GM12875 (cell line): ENCODE measurements around the gene TSSC4.

ENCODE experiments used
- H3K4me3 ChIP-seq: one replicate; pipeline ENCODE4 v1.5.1; 2011; ENCODE audit warnings: low read depth, low read length, control low read depth
- CTCF ChIP-seq: IDR thresholded peaks from 2 replicates; pipeline ENCODE4 v1.5.1; 2011; ENCODE audit warnings: low read depth, mild to moderate bottlenecking, control low read depth, inconsistent platforms, low read length, moderate library complexity, borderline replicate concordance; ENCODE audit not compliant: insufficient read depth

The TSSC4 gene

GRCh38 chr11:2388431-2389376 is 11.8 kb upstream of the TSSC4 start:
- TF ChIP-seq CTCF = 0 out of 2 replicates have a peak, but pooled peaks have one; percentile 18
- no peak overlapping the region for H3K4me3 ChIP-seq

GRCh38 chr11:2389377-2390026 is 11.0 kb upstream of the TSSC4 start:
- H3K4me3 ChIP-seq = no peak overlapping the region
- peak; percentile 22; the same call in 1 of the 2 replicates for TF ChIP-seq CTCF

DNA sequence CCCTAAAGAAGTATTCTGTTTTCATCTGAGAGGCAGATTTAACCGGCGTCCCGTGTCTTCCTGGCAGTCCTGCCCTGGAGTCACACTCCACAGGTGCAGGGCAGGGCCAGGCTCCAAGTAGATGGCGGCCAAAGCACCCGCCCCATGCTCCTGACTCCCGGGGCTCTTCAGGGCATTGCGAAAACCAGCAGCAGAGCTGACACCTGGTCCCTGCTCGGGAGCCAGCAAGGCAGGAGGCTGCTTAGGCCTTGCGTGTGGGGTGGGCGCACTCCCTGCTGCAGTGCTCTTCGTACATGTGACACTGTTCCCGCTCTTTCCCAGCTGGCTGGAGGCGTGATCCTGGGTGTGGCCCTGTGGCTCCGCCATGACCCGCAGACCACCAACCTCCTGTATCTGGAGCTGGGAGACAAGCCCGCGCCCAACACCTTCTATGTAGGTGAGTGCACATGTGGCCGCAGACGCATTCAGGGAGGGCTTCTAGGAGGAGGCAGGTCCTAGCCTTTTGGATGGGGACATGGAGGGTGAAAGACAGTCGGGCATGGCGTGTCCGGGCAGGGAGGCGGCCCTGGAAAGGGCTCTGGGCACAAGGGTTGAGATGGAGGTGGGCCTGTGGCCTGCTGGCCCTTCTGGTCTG is 10.3 kb upstream of the TSSC4 start:
- no peak for TF ChIP-seq CTCF
- H3K4me3 ChIP-seq = no peak overlapping the region

DNA sequence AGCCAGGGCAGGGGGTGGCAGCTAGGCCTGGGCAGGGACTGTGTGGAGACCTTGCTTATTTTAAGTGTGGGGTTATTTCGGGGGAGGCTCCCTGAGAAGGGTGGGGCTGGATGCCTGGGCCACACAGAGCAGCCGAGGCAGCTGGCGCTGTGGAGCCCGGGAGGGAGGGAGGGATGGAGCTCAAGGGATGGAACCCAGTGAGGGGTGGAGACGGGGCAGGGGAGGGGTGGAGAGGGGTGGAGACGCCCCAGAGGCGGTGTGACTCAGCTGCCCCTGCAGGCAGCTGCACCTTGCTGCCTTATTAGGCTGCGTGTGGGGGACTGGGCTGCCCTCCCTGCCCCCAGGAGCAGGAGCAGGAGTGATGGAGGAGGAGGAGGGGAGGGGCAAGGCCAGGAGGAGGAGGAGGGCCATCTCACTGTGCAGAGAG is 9.8 kb upstream of the TSSC4 start:
- no peak overlapping the region for H3K4me3 ChIP-seq
- no peak for TF ChIP-seq CTCF

DNA sequence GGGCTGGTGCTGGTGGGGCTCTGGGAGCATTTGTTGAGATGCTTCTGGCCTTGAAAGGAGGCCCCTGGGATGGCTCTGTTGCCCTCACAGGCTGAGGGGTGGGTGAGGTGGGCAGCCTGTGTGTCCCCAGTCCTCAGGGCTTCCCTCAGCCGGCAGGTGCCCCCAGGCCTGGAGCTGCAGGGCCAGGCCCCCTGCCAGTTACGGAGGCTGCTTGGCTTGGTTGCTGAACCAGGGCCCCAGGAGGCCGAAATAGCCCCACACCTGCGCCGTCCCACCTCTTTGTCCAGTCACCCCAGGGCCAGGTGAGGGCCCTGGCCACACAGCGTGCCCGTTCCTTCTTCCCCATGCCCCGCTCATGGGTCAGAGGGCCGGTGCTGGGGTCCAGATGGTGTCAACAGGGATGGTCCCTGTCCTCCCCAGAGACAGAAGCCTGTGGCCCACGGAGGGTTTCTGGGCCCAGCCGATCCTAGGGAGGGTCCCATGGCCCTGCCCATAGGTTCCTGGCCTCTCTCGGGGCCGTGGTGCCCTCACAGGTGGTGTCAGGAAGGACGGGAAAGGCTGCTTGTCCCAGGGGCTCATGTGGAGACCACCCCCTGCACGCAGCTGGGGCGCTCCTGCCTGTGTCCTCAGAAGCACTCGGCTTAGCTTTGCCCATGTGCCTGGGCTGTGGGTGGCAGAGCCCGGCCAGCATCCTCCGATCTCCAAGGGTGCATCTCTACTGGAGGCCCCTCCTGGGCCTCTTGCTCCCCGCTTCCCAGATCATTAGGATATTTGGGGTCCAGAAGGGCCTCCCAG is 9.2 kb upstream of the TSSC4 start:
- no peak for TF ChIP-seq CTCF
- no peak overlapping the region for H3K4me3 ChIP-seq

DNA sequence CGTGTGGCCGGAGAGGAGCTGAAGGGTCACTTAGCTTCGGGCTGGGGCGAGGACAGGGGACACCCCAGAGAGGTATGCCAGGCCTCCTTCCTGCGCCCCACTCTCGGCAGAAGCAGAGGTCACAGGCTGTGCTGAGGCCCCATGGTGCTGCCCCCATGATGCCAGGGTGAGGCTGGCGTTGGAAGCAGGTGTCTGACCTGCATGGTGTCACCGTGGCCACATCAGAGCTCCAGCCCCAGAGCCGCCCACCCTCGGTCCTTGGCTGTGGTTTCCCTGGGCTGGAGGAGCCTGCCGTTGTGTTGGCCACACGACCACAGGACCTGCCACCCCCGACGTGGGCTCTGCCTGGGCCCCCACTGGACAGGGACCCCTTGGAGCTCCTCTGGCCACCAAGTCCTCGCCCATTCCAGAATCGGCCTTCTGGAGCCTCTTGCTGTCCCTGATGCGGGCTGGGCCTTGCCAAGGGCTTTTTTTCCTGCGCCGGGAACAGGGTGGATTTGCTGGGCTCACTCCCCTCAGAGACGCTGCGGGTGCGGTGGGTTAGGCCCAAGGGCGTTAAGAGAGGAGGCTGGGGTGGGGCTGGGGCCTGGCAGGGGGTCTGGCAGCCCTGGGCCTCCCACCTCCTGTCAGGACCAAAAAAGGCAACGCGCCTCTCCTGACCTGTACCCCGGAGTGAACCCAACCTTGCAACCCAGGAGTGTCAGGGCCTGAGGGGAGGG is 8.2 kb upstream of the TSSC4 start:
- no peak for TF ChIP-seq CTCF
- H3K4me3 ChIP-seq = no peak overlapping the region
